Measurements from ENCODE around the gene ESR1. TPM values are rescaled to one million over a fixed set of nuclear protein-coding genes. Genes with fewer than 3 reads are reported as not detected.

Gene ESR1
- total and polyA plus RNA-seq, 12 donors: 0.28 to 9.4 (median 3.8) TPM

DNA sequence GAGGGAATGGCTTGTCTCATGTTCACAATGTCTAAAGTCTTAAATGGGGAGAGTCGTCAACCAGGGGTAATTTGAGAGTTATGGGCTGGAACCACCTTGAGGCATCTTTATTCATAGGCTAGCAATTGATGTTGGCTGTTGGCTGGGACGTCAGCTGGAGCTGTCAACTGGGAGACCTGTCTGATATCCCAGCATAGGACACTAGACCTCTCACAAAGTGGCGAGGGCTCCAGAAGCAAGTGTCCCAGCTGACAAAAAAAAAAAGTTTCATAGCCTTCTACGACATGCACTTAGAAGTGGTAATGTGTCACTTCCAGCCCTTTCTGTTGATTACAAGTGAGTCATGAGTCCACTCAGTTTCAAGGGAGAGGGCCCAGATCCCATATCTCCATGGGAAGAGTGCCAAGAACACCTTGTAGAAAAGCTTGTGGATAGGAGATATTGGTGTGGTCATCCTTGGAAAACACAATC is 278.0 kb downstream of the ESR1 start:
- H3K36me3 ChIP-seq (replicated peaks in 1 of 2): no peaks in the 10 kb centered on the region
- intact Hi-C loops (cut with DNase I): no loop called here
- no peak for TF ChIP-seq POLR2A (IDR thresholded peaks at IDR 0.05)
- TF ChIP-seq, protein P1, sequence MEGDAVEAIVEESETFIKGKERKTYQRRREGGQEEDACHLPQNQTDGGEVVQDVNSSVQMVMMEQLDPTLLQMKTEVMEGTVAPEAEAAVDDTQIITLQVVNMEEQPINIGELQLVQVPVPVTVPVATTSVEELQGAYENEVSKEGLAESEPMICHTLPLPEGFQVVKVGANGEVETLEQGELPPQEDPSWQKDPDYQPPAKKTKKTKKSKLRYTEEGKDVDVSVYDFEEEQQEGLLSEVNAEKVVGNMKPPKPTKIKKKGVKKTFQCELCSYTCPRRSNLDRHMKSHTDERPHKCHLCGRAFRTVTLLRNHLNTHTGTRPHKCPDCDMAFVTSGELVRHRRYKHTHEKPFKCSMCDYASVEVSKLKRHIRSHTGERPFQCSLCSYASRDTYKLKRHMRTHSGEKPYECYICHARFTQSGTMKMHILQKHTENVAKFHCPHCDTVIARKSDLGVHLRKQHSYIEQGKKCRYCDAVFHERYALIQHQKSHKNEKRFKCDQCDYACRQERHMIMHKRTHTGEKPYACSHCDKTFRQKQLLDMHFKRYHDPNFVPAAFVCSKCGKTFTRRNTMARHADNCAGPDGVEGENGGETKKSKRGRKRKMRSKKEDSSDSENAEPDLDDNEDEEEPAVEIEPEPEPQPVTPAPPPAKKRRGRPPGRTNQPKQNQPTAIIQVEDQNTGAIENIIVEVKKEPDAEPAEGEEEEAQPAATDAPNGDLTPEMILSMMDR (IDR thresholded peaks at IDR 0.05): no peak
- H3K4me3 ChIP-seq: no peak overlapping the region
- DNase-seq: no peak
- H3K4me1 ChIP-seq (replicated peaks in 1 of 2): no peaks in the 10 kb centered on the region
- H3K9me3 ChIP-seq (replicated peaks in 1 of 3): no peaks in the 10 kb centered on the region
- H3K27me3 ChIP-seq: no peaks in the 10 kb centered on the region
- H3K27ac ChIP-seq: no peak overlapping the region
- WGBS, 4 donors: 75 to 84% (median 79%) methylated on average over 4 of the region's 4 CpGs

DNA sequence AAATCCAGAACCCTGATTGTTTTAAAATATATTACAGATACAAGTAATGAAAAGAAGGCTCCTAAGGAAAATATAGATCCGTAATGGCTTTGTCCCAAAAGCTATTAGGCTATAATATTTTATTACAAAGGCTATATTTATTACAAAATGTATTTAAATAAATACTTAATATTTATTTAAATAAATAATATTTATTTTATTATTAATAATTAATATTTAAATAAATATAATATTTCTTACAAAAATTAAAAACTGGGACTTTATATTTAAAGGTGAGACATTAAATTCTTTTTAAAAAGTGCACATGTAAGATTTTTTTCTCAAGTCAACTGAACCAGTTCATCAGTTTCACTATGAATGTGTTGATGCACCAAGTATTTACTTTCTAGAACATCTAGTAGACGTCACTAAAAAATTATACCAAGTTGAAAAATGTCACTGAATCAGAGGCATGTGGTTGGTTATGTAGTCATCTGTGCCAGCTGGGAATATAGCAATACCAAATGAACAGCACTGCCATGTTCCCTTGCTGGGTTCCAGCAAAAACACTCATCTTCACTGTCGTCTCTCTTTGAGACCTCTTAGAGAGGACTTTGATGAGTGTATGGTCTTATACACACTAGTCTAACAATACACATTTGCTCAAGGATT is 278.9 kb downstream of the ESR1 start:
- no peaks in the 10 kb centered on the region for H3K4me1 ChIP-seq (replicated peaks in 1 of 2)
- intact Hi-C loops (cut with DNase I): no loop called here
- 78 to 85% (median 81%) methylated on average over 3 of the region's 3 CpGs for WGBS, 4 donors
- DNase-seq: no peak
- no peaks in the 10 kb centered on the region for H3K9me3 ChIP-seq (replicated peaks in 1 of 3)
- no peak overlapping the region for H3K27ac ChIP-seq
- H3K36me3 ChIP-seq (replicated peaks in 1 of 2): no peaks in the 10 kb centered on the region
- no peak overlapping the region for H3K4me3 ChIP-seq
- no peak for TF ChIP-seq POLR2A (IDR thresholded peaks at IDR 0.05)
- TF ChIP-seq, protein P1 (IDR thresholded peaks at IDR 0.05): no peak
- no peaks in the 10 kb centered on the region for H3K27me3 ChIP-seq

DNA sequence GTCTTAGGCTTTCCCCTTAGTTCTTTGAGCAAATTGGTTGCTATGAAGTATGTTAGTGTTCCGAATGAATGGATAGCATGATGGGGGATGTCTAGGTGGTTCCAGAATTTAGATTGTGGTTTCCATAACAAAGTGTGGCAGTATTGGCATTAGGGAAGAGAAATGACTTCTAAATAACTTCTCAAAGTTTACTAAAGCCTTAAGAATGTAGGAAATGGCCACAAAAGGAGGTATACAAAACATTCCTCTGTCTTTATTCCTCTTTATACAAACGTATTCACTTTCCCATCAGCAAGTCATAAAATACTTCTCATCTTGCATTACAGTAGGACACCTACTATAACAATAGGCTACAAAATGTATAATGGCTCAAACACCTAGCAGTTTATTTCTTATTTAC is 279.6 kb downstream of the ESR1 start:
- Histone ChIP-seq H3K36me3 (replicated peaks in 1 of 2) (no peaks in the 10 kb centered on the region), H3K4me3 (no peak overlapping the region), H3K27ac (no peak overlapping the region), H3K27me3 (no peaks in the 10 kb centered on the region), H3K9me3 (replicated peaks in 1 of 3) (no peaks in the 10 kb centered on the region), H3K4me1 (replicated peaks in 1 of 2) (no peaks in the 10 kb centered on the region)
- intact Hi-C loops (cut with DNase I): no loop called here
- 73 to 85% (median 79%) methylated on average over 2 of the region's 2 CpGs for WGBS, 4 donors
- no peak for TF ChIP-seq POLR2A (IDR thresholded peaks at IDR 0.05)
- TF ChIP-seq, protein P1 (IDR thresholded peaks at IDR 0.05): no peak
- DNase-seq: no peak

DNA sequence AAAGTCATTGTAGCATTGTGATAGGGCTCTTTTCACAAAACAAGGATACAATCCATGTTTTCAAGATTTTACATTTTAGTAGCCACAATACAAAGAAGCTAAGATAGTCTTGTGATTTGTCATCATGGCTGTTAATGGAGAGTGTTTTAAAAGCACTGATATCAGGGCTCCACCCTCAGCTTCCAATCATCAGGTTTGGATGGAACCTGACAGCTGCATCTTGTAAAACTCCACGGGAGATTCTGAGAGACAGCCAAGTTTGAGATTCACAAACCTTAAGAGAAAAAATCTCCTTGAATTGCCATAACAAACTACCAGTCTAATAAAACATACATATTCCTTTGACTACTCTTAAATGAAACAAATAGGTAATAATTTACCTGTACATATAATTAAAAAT is 280.2 kb downstream of the ESR1 start:
- Histone ChIP-seq H3K36me3 (replicated peaks in 1 of 2) (no peaks in the 10 kb centered on the region), H3K9me3 (replicated peaks in 1 of 3) (no peaks in the 10 kb centered on the region), H3K4me3 (no peak overlapping the region), H3K27ac (no peak overlapping the region), H3K4me1 (replicated peaks in 1 of 2) (no peaks in the 10 kb centered on the region), H3K27me3 (no peaks in the 10 kb centered on the region)
- no peak for TF ChIP-seq POLR2A (IDR thresholded peaks at IDR 0.05)
- TF ChIP-seq, protein P1 (IDR thresholded peaks at IDR 0.05): no peak
- intact Hi-C loops (cut with DNase I): no loop called here
- no peak for DNase-seq
- 56 to 74% (median 65%) methylated on average over 1 of the region's 1 CpG for WGBS, 4 donors
